Ovary (tissue), 3 donors: ENCODE data around the gene AKR1E2.

Source experiments
- POLR2A ChIP-seq: fragments of 450-650 bp; IDR thresholded peaks from one replicate; pipeline ENCODE4 v1.6.1; 2017; ENCODE audit warnings: antibody characterized with exemption, mild to moderate bottlenecking, moderate library complexity
- TF ChIP-seq, protein P1 (sequence below), 3 donors: fragments of 450-650 bp in 2 of 3; fragments of 200-600 bp in 1 of 3; IDR thresholded peaks; one replicate each; pipeline versions ENCODE4 v1.5.1 to v1.8.0; 2016 to 2022; ENCODE audit warnings: antibody characterized with exemption in 3 of 3, mild to moderate bottlenecking in 1 of 3
- donor health status: DM: no; HTN: no; CAD: no.

GRCh38 chr10:4786043-4786839 is 39.8 kb upstream of the AKR1E2 start:
- TF ChIP-seq, protein P1, sequence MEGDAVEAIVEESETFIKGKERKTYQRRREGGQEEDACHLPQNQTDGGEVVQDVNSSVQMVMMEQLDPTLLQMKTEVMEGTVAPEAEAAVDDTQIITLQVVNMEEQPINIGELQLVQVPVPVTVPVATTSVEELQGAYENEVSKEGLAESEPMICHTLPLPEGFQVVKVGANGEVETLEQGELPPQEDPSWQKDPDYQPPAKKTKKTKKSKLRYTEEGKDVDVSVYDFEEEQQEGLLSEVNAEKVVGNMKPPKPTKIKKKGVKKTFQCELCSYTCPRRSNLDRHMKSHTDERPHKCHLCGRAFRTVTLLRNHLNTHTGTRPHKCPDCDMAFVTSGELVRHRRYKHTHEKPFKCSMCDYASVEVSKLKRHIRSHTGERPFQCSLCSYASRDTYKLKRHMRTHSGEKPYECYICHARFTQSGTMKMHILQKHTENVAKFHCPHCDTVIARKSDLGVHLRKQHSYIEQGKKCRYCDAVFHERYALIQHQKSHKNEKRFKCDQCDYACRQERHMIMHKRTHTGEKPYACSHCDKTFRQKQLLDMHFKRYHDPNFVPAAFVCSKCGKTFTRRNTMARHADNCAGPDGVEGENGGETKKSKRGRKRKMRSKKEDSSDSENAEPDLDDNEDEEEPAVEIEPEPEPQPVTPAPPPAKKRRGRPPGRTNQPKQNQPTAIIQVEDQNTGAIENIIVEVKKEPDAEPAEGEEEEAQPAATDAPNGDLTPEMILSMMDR (IDR thresholded peaks at IDR 0.05): no peak
- TF ChIP-seq POLR2A: no peak
